Measurements from ENCODE around the gene DCPS.

DNA sequence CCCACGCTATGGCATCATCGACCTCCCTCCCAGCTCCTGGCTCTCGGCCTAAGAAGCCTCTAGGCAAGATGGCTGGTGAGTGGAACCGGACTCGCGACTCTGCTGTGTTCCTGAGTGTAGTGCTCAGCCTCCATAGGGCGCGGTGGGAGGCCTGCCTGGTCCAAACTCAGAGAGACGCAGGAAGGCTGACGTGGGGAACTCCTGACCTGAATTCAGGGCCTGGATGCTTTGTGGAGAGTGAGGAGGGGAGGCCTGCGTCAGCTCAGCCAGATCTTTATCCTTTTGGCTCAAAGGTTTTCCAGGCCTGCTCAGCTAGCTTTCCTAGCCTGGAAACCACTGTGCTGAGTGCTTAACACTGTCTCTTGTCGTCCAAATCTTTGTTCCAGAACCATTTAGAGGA, 13.0 kb upstream of the DCPS start:
- TF ChIP-seq, protein P1, sequence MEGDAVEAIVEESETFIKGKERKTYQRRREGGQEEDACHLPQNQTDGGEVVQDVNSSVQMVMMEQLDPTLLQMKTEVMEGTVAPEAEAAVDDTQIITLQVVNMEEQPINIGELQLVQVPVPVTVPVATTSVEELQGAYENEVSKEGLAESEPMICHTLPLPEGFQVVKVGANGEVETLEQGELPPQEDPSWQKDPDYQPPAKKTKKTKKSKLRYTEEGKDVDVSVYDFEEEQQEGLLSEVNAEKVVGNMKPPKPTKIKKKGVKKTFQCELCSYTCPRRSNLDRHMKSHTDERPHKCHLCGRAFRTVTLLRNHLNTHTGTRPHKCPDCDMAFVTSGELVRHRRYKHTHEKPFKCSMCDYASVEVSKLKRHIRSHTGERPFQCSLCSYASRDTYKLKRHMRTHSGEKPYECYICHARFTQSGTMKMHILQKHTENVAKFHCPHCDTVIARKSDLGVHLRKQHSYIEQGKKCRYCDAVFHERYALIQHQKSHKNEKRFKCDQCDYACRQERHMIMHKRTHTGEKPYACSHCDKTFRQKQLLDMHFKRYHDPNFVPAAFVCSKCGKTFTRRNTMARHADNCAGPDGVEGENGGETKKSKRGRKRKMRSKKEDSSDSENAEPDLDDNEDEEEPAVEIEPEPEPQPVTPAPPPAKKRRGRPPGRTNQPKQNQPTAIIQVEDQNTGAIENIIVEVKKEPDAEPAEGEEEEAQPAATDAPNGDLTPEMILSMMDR (IDR thresholded peaks at IDR 0.05) = no peak
- no peak for TF ChIP-seq POLR2A (IDR thresholded peaks at IDR 0.05)
